ENCODE measurements around the gene RPA1.

- TF ChIP-seq CTCF (conservative IDR thresholded peaks at IDR 0.05 in 1 of 2, IDR thresholded peaks at IDR 0.05 in 1 of 2; ENCODE audit: low read depth in 1 of 2, low read length in 2 of 2) = no peak
- TF ChIP-seq EZH2 (IDR thresholded peaks at IDR 0.05; ENCODE audit: low read length, missing control alignments) = no peak
Measured at GRCh38 chr17:1829216-1829591, 601 bp upstream of the RPA1 start.
